ENCODE measurements around the gene TALDO1.

The TALDO1 gene

DNA sequence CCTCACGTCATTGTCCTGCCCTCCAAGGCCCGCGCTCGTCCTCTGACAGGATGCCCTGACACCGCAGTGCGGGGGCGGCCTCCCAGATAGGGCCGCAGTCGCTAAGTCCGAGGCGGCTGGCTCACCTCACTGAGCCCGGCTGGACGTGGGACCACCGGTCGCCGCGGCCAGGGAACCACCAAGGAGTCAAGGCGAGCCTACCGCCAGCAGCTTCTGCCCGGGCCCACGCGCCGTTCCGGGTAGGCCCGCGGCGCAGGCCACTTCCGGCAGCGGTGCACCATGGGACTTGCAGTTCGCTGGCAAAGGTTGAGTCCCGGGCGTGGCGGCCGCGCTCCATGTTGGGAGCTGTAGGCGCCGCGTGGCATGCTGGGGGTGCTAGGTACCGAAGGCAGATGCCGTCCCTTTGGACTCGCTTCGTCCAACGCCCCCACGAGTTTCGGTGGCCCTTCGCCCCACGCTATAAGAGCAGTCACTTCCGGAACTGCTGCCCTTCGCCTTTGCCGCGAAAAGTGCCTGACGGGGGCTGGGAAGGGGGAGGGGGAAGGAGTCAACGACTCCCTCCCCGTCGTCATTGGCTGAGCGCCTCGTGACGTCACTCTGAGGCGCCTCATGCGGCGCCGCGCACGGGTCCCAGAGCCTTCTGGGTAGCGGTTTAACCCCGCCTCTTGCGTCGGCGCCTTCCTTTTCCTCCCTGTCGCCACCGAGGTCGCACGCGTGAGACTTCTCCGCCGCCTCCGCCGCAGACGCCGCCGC is 62.2 kb downstream of the TALDO1 start, which contains the start of gene RPLP2:
TSS of gene RPLP2 (plus strand) at position 681 of the 753 bp plus-strand sequence. CDS start 268 bp downstream, outside the sequence.
- TF ChIP-seq FOXP2 (optimal IDR thresholded peaks at IDR 0.05; ENCODE audit: borderline replicate concordance, extremely low read depth, extremely low read length, insufficient read depth) (no peak), TAF1 (IDR thresholded peaks at IDR 0.05; ENCODE audit: borderline replicate concordance, insufficient read depth, low read length) (peak; percentile 98), REST (IDR thresholded peaks at IDR 0.05; ENCODE audit: insufficient read depth in 1 of 2, low read depth in 2 of 2, low read length in 2 of 2) (peak; percentile 20 to 73; a peak in 2 of 4 replicates), SIN3A (IDR thresholded peaks at IDR 0.05; ENCODE audit: borderline replicate concordance, insufficient read depth, low read length) (peak; percentile 79; the same call in 1 of the 2 replicates), POLR2AphosphoS5 (IDR thresholded peaks at IDR 0.05; ENCODE audit: low read depth, low read length) (peak; percentile 84)

DNA sequence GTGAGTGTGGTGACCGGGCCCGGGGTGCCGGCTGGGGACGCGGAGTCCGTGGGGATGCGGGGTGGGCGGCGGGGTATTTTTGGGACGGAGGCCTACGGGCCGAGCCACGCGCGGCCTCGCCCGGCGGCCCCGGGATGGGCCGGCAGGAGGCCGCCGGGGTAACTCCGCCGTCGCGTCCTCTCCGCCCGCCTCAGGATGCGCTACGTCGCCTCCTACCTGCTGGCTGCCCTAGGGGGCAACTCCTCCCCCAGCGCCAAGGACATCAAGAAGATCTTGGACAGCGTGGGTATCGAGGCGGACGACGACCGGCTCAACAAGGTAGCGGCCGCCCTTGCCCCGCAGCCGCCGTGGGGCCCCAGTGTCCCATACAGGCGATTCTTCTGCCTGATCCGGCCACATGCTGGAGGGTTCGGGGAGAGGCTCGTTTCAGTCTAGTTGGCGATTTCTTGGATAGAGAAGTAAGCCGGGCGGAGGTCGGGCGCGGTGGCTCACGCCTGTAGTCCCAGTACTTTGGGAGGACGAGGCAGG is 62.8 kb downstream of the TALDO1 start:
- TF ChIP-seq SIN3A (IDR thresholded peaks at IDR 0.05; ENCODE audit: borderline replicate concordance, insufficient read depth, low read length) = no peak
- no peak for TF ChIP-seq TAF1 (IDR thresholded peaks at IDR 0.05; ENCODE audit: borderline replicate concordance, insufficient read depth, low read length)
- TF ChIP-seq POLR2AphosphoS5 (IDR thresholded peaks at IDR 0.05; ENCODE audit: low read depth, low read length) = no peak; the same call in 1 of the 2 replicates
- no peak for TF ChIP-seq FOXP2 (optimal IDR thresholded peaks at IDR 0.05; ENCODE audit: borderline replicate concordance, extremely low read depth, extremely low read length, insufficient read depth)
- no peak for TF ChIP-seq REST (IDR thresholded peaks at IDR 0.05; ENCODE audit: insufficient read depth in 1 of 2, low read depth in 2 of 2, low read length in 2 of 2)

DNA sequence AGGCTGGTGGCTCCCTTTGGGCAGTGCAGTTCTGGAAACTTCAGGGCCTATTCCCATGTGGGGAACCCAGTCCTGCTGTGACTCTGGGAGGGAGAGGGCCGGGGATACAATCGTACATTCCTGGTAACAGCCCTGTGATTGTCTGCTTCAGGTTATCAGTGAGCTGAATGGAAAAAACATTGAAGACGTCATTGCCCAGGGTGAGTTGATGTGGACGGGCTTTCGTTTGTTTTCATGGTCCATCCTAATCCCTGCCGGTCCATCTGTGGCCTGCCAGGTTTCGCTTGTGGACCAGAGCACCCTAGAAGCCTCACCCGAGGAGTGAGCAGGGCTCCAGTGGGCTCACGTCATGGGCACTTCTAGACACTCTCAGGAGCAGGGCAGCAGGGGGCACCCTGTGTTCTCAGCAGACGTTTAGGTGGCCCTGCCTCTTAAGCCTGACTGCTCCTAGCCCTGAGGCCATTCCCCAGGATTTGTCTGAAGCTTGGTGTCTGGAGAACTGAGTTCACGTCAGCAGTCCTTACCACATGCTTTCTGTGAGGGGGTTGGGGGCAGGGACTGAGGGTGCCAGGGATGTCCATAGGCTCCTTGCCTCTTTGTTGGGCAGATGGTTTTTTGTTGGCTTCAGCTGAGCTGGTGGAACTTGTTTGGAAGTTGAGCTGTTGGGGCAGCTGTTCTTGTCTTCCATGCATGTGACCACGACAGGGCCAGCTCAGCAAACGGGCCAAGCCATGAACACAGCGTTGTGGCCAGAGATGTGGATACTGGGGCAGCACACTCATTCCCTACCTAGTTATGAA is 64.4 kb downstream of the TALDO1 start:
- TF ChIP-seq FOXP2 (optimal IDR thresholded peaks at IDR 0.05; ENCODE audit: borderline replicate concordance, extremely low read depth, extremely low read length, insufficient read depth) (no peak), SIN3A (IDR thresholded peaks at IDR 0.05; ENCODE audit: borderline replicate concordance, insufficient read depth, low read length) (no peak), REST (IDR thresholded peaks at IDR 0.05; ENCODE audit: insufficient read depth in 1 of 2, low read depth in 2 of 2, low read length in 2 of 2) (no peak), POLR2AphosphoS5 (IDR thresholded peaks at IDR 0.05; ENCODE audit: low read depth, low read length) (no peak; the same call in 1 of the 2 replicates), TAF1 (IDR thresholded peaks at IDR 0.05; ENCODE audit: borderline replicate concordance, insufficient read depth, low read length) (no peak)

DNA sequence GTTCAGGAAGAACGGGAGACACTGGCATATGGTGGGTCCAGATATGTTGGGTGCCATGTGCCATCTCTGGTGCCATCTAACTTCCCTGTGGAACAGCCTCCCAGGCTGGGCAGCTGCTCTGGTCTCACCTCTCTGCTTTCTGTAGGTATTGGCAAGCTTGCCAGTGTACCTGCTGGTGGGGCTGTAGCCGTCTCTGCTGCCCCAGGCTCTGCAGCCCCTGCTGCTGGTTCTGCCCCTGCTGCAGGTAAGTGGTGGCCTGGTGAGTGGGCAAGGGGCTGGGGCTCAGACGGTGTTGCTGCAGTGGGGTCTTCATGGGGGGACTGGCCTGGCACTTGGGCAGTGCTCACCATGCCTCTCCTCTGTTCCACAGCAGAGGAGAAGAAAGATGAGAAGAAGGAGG is 65.1 kb downstream of the TALDO1 start:
- TF ChIP-seq FOXP2 (optimal IDR thresholded peaks at IDR 0.05; ENCODE audit: borderline replicate concordance, extremely low read depth, extremely low read length, insufficient read depth) = no peak
- TF ChIP-seq TAF1 (IDR thresholded peaks at IDR 0.05; ENCODE audit: borderline replicate concordance, insufficient read depth, low read length) = no peak
- no peak for TF ChIP-seq SIN3A (IDR thresholded peaks at IDR 0.05; ENCODE audit: borderline replicate concordance, insufficient read depth, low read length)
- no peak for TF ChIP-seq POLR2AphosphoS5 (IDR thresholded peaks at IDR 0.05; ENCODE audit: low read depth, low read length)
- no peak for TF ChIP-seq REST (IDR thresholded peaks at IDR 0.05; ENCODE audit: insufficient read depth in 1 of 2, low read depth in 2 of 2, low read length in 2 of 2)

Data from PFSK-1 (cell line).